T-helper 1 cell treated with Interleukin-12 subunit alpha and Interleukin-12 subunit beta and Interleukin-4 antibody, amounts not matched to agents 30 ng/mL and 1 ng/mL, for 36 hours (primary cell): ENCODE data around the gene NPRL2. TPM values are rescaled to one million over a fixed set of nuclear protein-coding genes. Genes with fewer than 3 reads are reported as not detected.

ENCODE experiments used
- total RNA-seq: library from RNA; stranded (reverse); gene quantifications from 2 replicates; pipeline ENCODE4 v1.2.3, GENCODE V29; 2022

The NPRL2 gene
- total RNA-seq, 1 donor from 2014 or later, result 51.8 TPM

Other genes with a start within 250 kb of the NPRL2 start
- gene SEMA3F, start 195.5 kb downstream of the NPRL2 start, total RNA-seq, result 0.22 TPM in 1 of 2 replicates, not detected in the other
- not detected in 2 replicates for gene GNAT1, start 159.2 kb downstream of the NPRL2 start, total RNA-seq
- gene SLC38A3, start 145.5 kb downstream of the NPRL2 start, total RNA-seq, result not detected in 2 replicates
- 451 and 460 TPM in 2 replicates for gene GNAI2, start 114.6 kb downstream of the NPRL2 start, total RNA-seq
- gene SEMA3B, start 81.6 kb downstream of the NPRL2 start, total RNA-seq, result 1.2 TPM in 2 replicates
- not detected in 2 replicates for gene LSMEM2, start 71.7 kb downstream of the NPRL2 start, total RNA-seq
- gene IFRD2, start 58.3 kb downstream of the NPRL2 start, total RNA-seq, result 84.6 and 91.1 TPM in 2 replicates
- gene HYAL3, start 51.4 kb downstream of the NPRL2 start, total RNA-seq, result 12.5 and 15.6 TPM in 2 replicates
- gene NAA80, start 51.4 kb downstream of the NPRL2 start, total RNA-seq, result 28.3 and 30.8 TPM in 2 replicates
- gene HYAL1, start 47.2 kb downstream of the NPRL2 start, total RNA-seq, result 0.29 and 0.32 TPM in 2 replicates
- 6.5 and 7.9 TPM in 2 replicates for gene HYAL2, start 28.0 kb downstream of the NPRL2 start, total RNA-seq
- 23.1 and 25.7 TPM in 2 replicates for gene TUSC2, start 22.6 kb downstream of the NPRL2 start, total RNA-seq
- gene RASSF1, start 9.9 kb downstream of the NPRL2 start, total RNA-seq, result 70.3 and 70.4 TPM in 2 replicates
- gene ZMYND10, start 5.0 kb downstream of the NPRL2 start, total RNA-seq, result 1.2 and 1.6 TPM in 2 replicates
- gene CYB561D2, start 87 bp upstream of the NPRL2 start, total RNA-seq, result 44.4 and 45.6 TPM in 2 replicates
- 23.1 and 23.3 TPM in 2 replicates for gene TMEM115, start 8.7 kb upstream of the NPRL2 start, total RNA-seq
- gene CACNA2D2, start 152.9 kb upstream of the NPRL2 start, total RNA-seq, result 1.7 and 1.8 TPM in 2 replicates
- 52.9 and 54.2 TPM in 2 replicates for gene C3orf18, start 217.0 kb upstream of the NPRL2 start, total RNA-seq
- 56.3 and 59.4 TPM in 2 replicates for gene HEMK1, start 218.7 kb upstream of the NPRL2 start, total RNA-seq